B cell (primary cell): ENCODE measurements around the gene CLASRP. TPM values are rescaled to one million over a fixed set of nuclear protein-coding genes. Genes with fewer than 3 reads are reported as not detected.
"Not testable (repeated sequence)": the region's sequence is repeated elsewhere in the genome, so short reads cannot be mapped to it uniquely, and the experiment has no call there.

Experiments
- ATAC-seq: fragments of 200-7000 bp; cut with Tn5 transposase; one replicate; pipeline ENCODE4 v1.10.0; 2021; ENCODE audit warnings: low read depth, mild to moderate bottlenecking, moderate number of reproducible peaks, moderate library complexity
- CTCF ChIA-PET: fragments of 350-600 bp; sonication (Branson Sonifier 250); formaldehyde crosslinking; loops from one replicate; lab custom pipeline; 2021; ENCODE audit warnings: antibody characterized with exemption, inconsistent platforms; lab: Charles Lee
- POLR2A ChIA-PET: fragments of 350-600 bp; sonication (Branson Sonifier 250); formaldehyde crosslinking; loops from one replicate; lab custom pipeline; 2021; ENCODE audit warnings: antibody characterized with exemption; lab: Charles Lee
- DNase-seq: peaks from one replicate; pipeline ENCODE4 v3.0.0; 2013
- H2AFZ ChIP-seq: 2 replicates; pipeline ENCODE4 v1.6.1; 2012; ENCODE audit warnings: mild to moderate bottlenecking, low read depth, low read length; ENCODE audit not compliant: insufficient read depth, poor library complexity, severe bottlenecking
- H3K27ac ChIP-seq, 2 donors: 1 replicate in 1 of 2; 2 replicates in 1 of 2; pipeline ENCODE4 v1.5.1; 2012 to 2013; ENCODE audit warnings: low read length in 2 of 2, mild to moderate bottlenecking in 2 of 2, moderate library complexity in 1 of 2
- H3K27me3 ChIP-seq, 4 experiments: fragments of 200-600 bp in 1 of 4; sonication (generic) in 1 of 4; replicated peaks in 1 of 4; 1 replicate in 2 of 4; 2 replicates in 2 of 4; pipeline versions ENCODE4 v1.6.1 to v1.7.0; 2013 to 2016; ENCODE audit warnings: low read length in 3 of 4, mild to moderate bottlenecking in 2 of 4, mixed read lengths in 1 of 4, moderate library complexity in 1 of 4; ENCODE audit not compliant: insufficient read depth in 4 of 4, control insufficient read depth in 3 of 4; ENCODE audit errors: control extremely low read depth in 1 of 4
- H3K36me3 ChIP-seq, 2 experiments: replicated peaks in 1 of 2; 1 replicate in 1 of 2; 2 replicates in 1 of 2; pipeline versions ENCODE4 v1.6.1 to v1.7.1; 2013; ENCODE audit warnings: low read length in 1 of 2; ENCODE audit not compliant: insufficient read depth in 2 of 2, control insufficient read depth in 1 of 2; ENCODE audit errors: control extremely low read depth in 1 of 2, extremely low read depth in 1 of 2
- H3K4me1 ChIP-seq, 2 donors: fragments of 200-600 bp in 1 of 2; sonication (generic) in 1 of 2; 1 replicate in 1 of 2; 2 replicates in 1 of 2; pipeline versions ENCODE4 v1.5.1 to v1.6.1; 2013 to 2017; ENCODE audit warnings: low read length in 2 of 2; ENCODE audit not compliant: control insufficient read depth in 2 of 2, insufficient read depth in 2 of 2
- H3K4me2 ChIP-seq: replicated peaks from 2 replicates; pipeline ENCODE3; 2012; ENCODE audit warnings: mild to moderate bottlenecking, low read depth, low read length; ENCODE audit not compliant: poor library complexity, severe bottlenecking
- H3K4me3 ChIP-seq, 5 experiments: fragments of 200-600 bp in 1 of 5; sonication (generic) in 1 of 5; 1 replicate in 3 of 5; 2 replicates in 2 of 5; pipeline versions ENCODE4 v1.5.1 to v1.7.0; 2011 to 2016; ENCODE audit warnings: low read length in 4 of 5, mild to moderate bottlenecking in 4 of 5, low read depth in 2 of 5, control low read depth in 1 of 5, moderate library complexity in 1 of 5; ENCODE audit not compliant: insufficient read depth in 1 of 5; ENCODE audit errors: control extremely low read depth in 1 of 5, extremely low read depth in 1 of 5
- H3K79me2 ChIP-seq: fragments of 200-600 bp; sonication (generic); one replicate; pipeline ENCODE4 v1.6.0; 2016; ENCODE audit warnings: low read length; ENCODE audit not compliant: control insufficient read depth, insufficient read depth
- H3K9ac ChIP-seq: fragments of 200-600 bp; sonication (generic); 2 replicates; pipeline ENCODE4 v1.6.1; 2017; ENCODE audit warnings: mild to moderate bottlenecking, low read length, moderate library complexity
- H3K9me3 ChIP-seq, 3 donors: one replicate each; pipeline versions ENCODE4 v1.6.1 to v1.7.1; 2013; ENCODE audit warnings: low read length in 2 of 3; ENCODE audit not compliant: control insufficient read depth in 2 of 3, insufficient read depth in 1 of 3; ENCODE audit errors: control extremely low read depth in 1 of 3
- H4K20me1 ChIP-seq: 2 replicates; pipeline ENCODE4 v1.6.0; 2012; ENCODE audit warnings: mild to moderate bottlenecking, low read length; ENCODE audit not compliant: insufficient read depth, control insufficient read depth, poor library complexity, severe bottlenecking
- H3K27ac Mint-ChIP-seq: one replicate; pipeline ENCODE4 v1.8.0; 2021; ENCODE audit warnings: mixed read lengths
- H3K27me3 Mint-ChIP-seq: one replicate; pipeline ENCODE4 v1.8.0; 2021; ENCODE audit warnings: mixed read lengths
- H3K4me1 Mint-ChIP-seq: one replicate; pipeline ENCODE4 v1.8.0; 2021; ENCODE audit warnings: mixed read lengths
- H3K4me3 Mint-ChIP-seq: one replicate; pipeline ENCODE4 v1.8.0; 2021; ENCODE audit warnings: mixed read lengths
- H3K9me3 Mint-ChIP-seq: one replicate; pipeline ENCODE4 v1.8.0; 2022; ENCODE audit warnings: mixed read lengths; ENCODE audit not compliant: insufficient read depth
- CTCF ChIP-seq: fragments of 200-600 bp; IDR thresholded peaks from one replicate; pipeline ENCODE4 v1.8.0; 2022; ENCODE audit warnings: antibody characterized with exemption, mild to moderate bottlenecking
- EZH2 ChIP-seq: IDR thresholded peaks from 2 replicates; pipeline ENCODE4 v1.6.1; 2012; ENCODE audit warnings: borderline replicate concordance, low read depth, mild to moderate bottlenecking, moderate library complexity, low read length; ENCODE audit not compliant: insufficient read depth, poor library complexity, severe bottlenecking
- WGBS: methylation state at CpG from one replicate; pipeline ENCODE4 v1.1.5; 2013; ENCODE audit warnings: missing lambda C conversion rate; ENCODE audit not compliant: insufficient coverage; 5-methylcytosine and 5-hydroxymethylcytosine counted together
- intact Hi-C: fragments of 100-400 bp; cut with micrococcal nuclease; formaldehyde crosslinking; loops from one replicate; pipeline ENCODE4 v1.10.0; 2022
- polyA plus RNA-seq: library from polyadenylated mRNA; depleted of rRNA; stranded (reverse); fragments of >200 nt; gene quantifications from 2 replicates; pipeline ENCODE4 v1.2.3, GENCODE V29; 2012
- total RNA-seq, 2 donors: library from RNA; stranded (reverse); fragments of 120-200 nt in 1 of 2; gene quantifications; 1 replicate in 1 of 2; 2 replicates in 1 of 2; pipeline versions ENCODE4 v1.2.3 to v1.2.4, GENCODE V29; 2013 to 2022

The CLASRP gene
- total and polyA plus RNA-seq, 2 donors (not counting 1 experiment from before 2014, with no cell fraction given), result 234 to 285 TPM

GRCh38 chr19:45104658-45105349, 66.0 kb downstream of the CLASRP start:
- Mint-ChIP-seq H3K4me3 (peak overlapping the region; percentile 46), H3K27ac (peak overlapping the region; percentile 68), H3K27me3 (no peaks in the 10 kb centered on the region), H3K9me3 (no peaks in the 10 kb centered on the region), H3K4me1 (peaks cover 65% of the 10 kb centered on the region)
- no peak overlapping the region for H3K9ac ChIP-seq
- no peak overlapping the region for H3K4me3 ChIP-seq
- peaks cover 38 to 51% of the 10 kb centered on the region in 2 donors for H3K4me1 ChIP-seq
- peak overlapping the region; percentile 61 for H3K4me2 ChIP-seq
- 42% methylated on average over 12 of the region's 16 CpGs for WGBS
- peaks cover 0 to 3% of the 10 kb centered on the region in 2 experiments for H3K36me3 ChIP-seq
- peak overlapping the region; percentile 11 to 56 for H3K27ac ChIP-seq
- peaks cover 96% of the 10 kb centered on the region for H3K79me2 ChIP-seq
- peak; percentile 29 for ATAC-seq
- no peak for TF ChIP-seq CTCF
- TF ChIP-seq EZH2, result no peak
- no peaks in the 10 kb centered on the region for H3K9me3 ChIP-seq
- DNase-seq, result no peak
- POLR2A ChIA-PET, result no interaction called here
- no peaks in the 10 kb centered on the region for H3K27me3 ChIP-seq
- intact Hi-C loops, result no loop called here
- H2AFZ ChIP-seq, result no peak overlapping the region
- CTCF ChIA-PET, result interaction anchor here (0.5 to 2.2 kb wide), 2 partner anchors 12 to 974 kb away, joined by 3 to 8 read pairs; partner anchors contain the start of gene PPP1R37
- peaks cover 85% of the 10 kb centered on the region for H4K20me1 ChIP-seq

GRCh38 chr19:45106363-45106762, 67.5 kb downstream of the CLASRP start:
- H3K9me3 Mint-ChIP-seq, DNase-seq, H3K27ac ChIP-seq, H3K4me3 Mint-ChIP-seq, H3K9ac ChIP-seq, ATAC-seq, intact Hi-C loops, POLR2A ChIA-PET, H3K27me3 ChIP-seq, H3K27me3 Mint-ChIP-seq, H3K36me3 ChIP-seq, H3K4me2 ChIP-seq, H2AFZ ChIP-seq, H3K4me3 ChIP-seq, H3K9me3 ChIP-seq: not testable (repeated sequence)
- Mint-ChIP-seq H3K4me1 (peaks cover 66% of the 10 kb centered on the region), H3K27ac (peak overlapping the region; percentile 32)
- Histone ChIP-seq H4K20me1 (peaks cover 83% of the 10 kb centered on the region), H3K4me1 (peaks cover 38 to 58% of the 10 kb centered on the region in 2 donors), H3K79me2 (peaks cover 95% of the 10 kb centered on the region)
- WGBS, result 100% methylated on average over 3 of the region's 11 CpGs
- CTCF ChIA-PET, result interaction anchor here (0.8 to 1.6 kb wide), 2 partner anchors 19 to 21 kb away, joined by 3 read pairs; no protein-coding TSS in a partner anchor
